HK-2 (cell line): ENCODE data around the gene B4GALT5.
A peak's percentile ranks its signal among the peaks of the same experiment; 100 is the strongest.

ENCODE experiments used
- DNase-seq: peaks from one replicate; pipeline ENCODE4 v3.0.0-alpha.2; 2018; ENCODE audit not compliant: unreplicated experiment

Gene B4GALT5

DNA sequence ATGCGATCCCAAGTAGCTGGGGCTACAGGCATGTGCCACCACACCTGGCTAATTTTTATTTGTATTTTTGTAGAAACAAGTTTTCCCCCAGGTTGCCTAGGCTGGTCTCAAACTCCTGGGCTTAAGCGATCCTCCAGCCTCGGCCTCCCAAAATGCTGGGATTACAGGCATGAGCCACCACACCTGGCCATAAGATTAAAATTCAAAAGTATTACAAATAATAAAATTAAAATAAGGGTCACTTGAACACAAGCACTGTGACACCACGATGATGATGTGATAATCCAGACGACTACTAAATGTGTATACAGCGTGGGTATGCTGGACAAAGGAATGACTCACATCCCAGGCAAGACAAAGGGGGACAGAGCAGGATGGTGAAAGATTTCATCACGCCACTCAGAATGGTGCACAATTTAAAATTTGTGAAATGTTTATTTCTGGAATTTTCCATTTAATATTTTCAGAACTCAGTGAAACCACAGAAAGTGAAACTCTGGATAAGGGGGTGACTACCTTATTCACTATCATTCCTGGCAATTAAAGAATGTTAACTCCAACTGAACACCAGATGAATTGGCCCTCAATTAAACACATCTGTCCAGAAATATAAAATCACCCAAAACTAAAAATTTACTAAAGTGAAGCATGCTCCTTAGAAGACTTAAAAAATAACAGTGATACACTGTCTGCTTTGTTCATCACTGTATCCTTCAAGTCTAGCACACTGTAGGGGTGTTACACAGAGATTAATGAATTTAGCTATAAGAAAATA, 13.1 kb downstream of the B4GALT5 start:
- peak; percentile 29 for DNase-seq

DNA sequence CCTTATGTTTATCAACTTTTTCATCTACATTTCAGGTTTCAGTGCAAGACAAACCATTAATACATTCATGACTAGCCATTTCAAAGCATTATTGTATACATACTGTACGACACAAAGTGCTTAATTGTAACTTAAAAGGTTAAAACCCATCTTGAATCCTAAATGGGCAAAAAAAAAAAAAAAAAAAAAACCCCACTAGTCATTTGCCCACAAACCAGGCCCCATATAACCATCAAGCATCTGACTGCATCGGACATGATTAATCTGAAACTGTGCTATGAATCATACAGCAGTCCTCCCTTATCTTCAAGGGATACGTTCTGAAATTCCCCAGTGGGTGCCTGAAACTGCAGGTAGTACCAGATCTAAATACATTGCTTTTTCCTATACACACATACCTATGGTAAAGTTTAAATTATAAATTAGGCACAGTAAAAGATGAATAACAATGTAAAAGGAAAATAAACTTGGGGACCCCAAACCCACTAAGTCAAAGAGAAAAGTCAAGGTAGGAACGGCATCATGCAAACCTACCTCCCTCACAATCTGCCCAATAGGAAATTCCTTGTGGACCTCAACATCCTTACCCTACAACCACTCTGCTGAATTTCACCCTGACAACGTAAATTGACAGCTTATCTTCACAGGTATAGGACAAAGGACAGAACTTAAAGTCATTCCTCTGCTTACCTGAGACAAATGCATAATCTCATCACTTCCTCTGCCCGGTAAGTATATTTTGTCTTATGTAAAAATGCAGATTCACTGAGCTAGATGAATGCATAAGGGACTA, 14.3 kb downstream of the B4GALT5 start:
- DNase-seq, result no peak

DNA sequence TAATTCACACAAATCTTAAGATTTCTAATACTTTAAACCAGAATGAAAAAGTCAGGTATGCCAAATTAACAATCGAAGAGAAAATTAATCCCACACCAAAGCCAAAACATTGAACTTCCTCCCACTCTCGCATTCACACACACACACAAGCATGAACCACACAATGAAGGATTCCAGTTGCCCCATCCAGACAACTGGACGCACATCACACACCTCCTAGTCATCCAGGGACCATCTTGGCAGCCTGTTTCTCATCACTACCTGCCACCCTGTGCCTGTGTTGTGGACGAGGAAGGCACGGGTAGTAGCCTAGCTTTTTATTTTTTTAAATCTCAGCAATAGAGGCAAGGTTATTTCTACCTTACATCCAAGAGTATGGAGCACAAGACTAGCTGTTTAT, 15.2 kb downstream of the B4GALT5 start:
- no peak for DNase-seq

DNA sequence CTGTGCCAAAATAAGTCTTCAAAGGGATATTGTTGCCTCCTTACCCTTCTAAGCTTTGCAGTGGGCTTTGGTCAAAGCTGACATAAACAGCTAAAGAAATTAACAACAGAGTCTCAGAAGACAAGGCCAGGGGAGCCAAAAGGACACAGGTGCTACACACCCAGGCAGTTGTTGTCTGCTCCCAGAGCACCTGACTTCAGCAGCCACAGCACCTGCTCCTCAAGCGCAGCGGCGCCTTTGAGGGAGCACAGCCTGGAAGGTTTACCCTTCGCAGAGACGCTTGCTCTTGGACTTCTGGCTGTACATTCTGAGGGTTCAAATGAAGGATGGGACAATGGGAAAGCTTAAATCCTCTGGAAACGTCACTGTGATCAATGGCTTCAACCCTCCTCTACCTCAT, 16.6 kb downstream of the B4GALT5 start:
- no peak for DNase-seq

DNA sequence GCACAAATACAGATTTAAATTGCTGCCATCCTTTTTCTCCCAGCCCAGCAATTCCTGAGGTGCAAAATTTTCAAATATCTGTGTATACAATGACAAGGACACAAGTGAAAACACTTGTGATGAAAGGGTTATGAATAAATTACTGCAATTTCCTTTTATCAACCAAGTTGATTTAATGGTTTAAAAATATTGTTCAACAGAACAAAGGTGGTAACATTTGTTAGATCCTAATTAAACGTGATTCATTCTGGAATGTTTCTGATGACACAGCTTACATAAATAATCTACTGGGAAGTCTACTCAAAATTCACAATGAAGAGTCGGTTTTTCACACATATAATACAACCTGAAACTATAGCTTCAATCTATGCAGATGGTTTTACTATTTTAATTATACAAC, 17.1 kb downstream of the B4GALT5 start:
- DNase-seq, result no peak

DNA sequence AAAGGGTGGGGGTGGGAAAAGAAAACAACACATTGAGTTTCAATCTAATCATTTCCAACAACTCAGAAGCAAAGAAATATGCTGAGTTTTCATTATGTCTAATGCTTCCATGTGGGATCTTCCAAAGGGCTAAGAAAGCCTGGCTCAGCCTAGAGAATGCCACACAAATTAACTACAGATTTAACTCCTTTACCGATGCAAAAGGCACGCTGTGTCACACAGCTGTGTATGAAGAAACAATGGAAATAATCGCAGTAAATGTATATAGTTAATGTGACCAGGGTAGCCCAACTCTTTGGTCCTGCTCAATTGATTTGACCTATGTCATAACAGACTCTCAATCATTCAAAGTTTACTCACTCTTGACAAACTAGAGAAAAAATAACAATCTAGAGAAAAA, 17.8 kb downstream of the B4GALT5 start:
- DNase-seq, result no peak

DNA sequence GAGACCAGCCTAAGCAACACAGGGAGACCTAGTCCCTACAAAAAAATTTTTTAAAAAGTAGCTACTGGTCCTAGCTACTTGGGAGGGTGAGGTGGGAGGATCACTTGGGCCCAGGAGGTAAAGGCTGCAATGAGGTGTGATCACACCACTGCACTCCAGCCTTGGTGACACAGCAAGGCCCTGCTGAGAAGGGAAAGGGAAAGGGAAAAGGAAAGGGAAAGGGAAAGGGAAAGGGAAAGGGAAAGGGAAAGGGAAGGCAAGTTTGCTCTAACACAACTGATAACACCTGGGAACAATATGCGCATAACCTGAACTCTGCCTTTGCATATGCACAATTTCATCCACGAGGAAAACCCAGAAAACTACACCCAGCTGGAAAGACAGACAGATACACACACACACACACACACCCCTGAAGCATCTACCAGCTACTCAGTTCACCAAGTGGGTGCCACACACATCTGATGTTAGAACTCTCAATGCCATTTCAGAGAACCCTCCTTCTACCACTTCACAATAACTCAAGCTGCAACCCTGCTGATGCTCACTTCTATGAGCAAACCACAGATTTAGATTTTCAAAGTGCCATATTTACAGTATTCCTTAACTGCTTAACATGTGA, 19.1 kb downstream of the B4GALT5 start:
- DNase-seq, result no peak

DNA sequence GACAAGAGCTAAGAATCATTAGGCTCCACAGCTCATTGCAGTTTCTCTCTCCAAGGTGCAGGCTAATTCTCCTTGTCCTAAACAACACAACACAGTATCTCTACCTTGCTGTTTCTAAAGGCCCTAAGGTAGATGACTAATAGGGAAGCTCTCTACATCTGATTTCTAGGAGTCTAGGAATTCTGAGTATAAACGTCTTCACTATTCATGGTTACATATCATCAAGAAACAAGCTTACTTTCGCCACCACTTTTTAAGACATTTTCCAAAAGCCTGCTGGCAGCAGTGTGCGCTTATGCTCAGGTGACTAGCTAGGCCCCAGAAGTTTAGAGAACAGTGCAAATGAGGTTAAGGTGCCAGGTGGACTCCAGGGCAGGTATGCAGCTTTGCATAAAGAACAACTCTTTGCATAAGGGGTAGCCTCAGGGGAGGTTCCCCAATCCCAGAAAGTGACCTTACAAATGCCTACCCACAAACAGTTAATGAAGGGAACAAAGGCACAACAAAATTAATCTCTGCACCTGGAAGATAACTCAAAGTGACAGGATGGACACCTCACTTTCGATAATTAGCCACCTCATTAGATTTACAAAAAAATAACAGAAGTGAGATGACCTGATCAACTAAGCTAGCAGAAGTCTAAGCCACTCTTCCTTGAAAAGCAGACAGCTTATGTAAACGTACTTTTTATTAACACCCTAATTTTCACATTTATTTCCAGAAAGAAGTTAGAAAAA, 20.1 kb downstream of the B4GALT5 start:
- DNase-seq, result no peak

DNA sequence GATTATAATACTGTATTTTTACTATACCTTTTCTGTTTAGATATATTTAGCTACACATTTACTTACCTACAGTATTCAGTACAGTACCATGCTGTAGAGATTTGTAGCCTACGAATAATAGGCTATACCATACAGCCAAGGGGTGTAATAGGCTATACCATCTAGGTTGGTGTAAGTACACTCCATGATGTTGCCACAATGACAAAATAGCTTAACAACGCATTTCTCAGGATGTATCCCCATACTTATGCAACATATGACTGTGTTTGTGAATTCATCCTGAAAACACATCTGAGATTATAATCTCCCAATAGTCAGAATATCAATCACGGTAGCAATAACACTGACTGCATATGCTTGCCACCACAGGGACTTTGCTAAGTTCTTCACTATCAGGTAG, 20.7 kb downstream of the B4GALT5 start:
- DNase-seq, result no peak

DNA sequence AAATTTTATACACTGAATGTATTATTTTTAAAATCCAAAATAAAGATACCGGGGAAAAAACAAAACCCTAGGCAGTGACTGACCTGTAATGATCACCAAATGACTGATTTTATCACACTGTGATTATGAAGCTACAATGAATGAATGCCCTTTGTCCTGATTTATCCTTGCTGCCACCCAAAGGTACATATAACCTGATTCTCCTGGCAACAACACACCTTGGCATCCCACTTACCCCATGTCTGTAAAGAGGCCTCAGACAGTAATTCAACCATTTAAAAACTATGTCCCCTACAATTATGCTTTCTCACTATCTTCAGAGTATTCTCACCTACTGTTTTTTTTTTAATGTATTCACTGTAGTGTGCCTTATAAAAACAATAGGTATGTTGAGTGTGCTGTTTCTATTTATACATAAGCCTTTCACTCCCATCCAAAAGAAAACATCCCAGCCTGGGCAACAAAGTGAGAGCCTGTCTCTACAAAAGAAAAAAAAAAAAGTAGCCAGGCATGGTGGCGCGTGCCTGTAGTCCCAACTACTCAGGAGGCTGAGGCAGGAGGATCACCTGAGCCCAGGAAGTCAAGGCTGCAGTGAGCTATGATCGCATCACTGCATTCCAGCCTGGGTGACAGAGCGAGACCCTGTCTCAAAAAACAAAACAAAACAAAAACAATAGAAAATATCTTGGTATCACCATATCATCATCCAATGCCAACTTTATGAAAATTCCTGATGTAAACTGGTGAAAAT, 21.7 kb downstream of the B4GALT5 start:
- DNase-seq, result no peak

DNA sequence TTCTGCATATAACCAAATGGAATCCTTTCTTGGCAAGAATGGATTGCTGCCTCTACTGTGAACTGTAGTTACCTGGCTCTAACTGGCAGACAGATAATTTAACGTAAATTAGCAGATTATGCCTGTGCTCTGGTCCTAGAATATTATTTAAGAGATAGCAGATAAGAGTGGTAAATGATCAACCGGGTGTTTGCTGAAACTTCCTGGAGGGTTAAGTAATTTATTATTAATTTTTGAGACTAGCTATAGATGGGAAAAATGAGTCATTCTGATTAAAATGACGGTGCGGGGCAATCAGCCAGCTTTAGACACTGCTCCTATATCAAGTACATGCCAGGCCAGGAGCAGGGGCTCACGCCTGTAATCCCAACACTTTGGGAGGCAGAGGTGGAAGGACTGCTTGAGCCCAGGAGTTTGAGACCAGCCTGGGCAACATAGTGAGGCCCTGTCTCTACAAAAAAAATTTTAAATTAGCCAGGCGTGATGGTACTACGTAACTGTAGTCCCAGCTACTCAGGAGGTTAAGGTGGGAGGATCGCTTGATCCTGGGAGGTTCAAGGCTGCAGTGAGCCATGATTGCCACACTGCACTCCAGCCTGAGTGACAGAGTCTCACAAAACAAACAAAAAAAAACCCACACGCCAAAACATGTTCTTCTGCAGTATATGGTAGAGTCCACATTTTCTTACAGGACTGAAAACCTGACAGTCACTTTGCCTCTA, 22.6 kb downstream of the B4GALT5 start:
- DNase-seq, result peak; percentile 49

DNA sequence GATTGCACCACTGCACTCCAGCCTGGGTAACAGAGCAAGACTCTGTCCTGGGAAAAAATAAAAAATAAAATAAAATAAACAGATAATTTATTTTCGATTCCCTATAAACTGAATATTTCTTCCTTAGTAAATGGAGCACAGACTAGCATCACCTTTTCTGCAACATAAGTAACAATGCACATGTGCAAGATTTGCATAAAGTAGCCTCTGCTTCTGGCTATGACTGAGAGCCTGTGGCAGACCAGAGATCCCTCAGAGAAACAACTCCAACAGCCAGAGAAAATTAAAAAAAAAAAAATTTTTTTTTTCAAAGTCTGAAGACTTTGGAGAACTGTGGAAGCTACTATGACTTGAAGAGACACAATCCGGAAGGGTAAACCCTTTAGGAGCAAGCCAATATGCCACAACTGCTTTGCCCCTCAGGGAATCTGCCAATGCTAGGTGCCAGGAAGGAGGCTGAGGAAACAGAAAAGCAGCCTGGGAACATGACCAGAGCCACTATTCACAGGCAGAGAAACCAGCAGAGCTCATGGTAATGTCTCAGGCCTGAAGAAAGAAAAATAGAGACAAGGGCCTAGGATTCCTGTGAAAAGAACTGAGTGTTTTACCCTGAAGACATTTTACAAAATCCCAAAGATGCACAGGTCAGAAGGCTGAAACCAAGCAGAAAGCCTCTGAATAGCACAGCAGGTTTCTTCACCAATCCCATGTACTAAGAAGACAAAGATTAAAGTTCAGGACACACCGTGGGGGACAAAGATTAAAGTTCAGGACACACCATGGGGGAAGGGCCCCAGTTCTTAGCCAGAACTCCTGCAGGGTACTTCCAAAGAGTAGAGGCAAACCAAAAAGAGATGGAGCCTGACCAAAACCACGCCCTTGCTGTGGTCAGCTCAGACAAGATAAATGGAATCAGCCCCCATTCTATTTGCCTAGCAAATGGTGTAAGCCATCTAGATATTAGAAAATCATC, 25.8 kb downstream of the B4GALT5 start:
- no peak for DNase-seq

DNA sequence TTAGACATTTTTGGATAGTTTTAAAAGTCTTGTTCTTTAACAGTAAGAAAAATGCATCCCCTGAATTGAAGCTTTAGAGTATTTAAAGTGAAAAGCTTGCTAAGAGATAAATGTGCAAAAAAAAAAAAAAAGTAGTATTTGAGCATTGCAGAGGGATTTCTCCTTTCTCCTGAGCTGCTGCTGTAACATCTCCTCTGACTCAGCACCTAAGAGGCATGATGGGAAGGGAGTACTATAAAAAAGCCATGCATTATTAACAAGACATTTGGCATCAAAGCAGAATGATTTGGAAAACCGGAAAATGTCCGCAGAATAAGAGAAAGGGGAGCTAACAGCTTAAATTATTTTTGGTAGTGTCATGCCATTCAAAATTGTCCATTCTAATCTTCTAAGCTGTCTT, 27.9 kb downstream of the B4GALT5 start:
- no peak for DNase-seq

DNA sequence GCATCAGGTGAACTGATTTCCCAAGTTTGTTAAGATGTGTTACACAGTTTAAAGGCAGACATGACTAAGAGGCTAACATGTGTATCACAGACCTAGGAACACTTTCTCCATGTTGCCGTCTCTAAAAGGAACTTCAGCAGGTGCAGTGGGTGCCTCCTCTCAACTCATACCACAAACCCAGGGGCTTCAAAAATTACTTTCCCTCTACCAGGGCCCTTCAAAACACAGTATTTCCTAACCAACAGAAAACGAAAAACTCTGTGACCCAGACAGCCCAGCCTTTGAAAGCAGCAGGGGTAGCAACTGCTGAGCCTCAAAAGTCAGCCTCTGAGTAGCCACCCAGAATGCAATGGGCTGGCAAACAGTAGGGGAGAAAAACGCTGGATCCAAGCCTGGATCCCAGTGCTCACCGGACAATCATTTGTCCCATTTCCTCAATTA, 28.5 kb downstream of the B4GALT5 start:
- no peak for DNase-seq

DNA sequence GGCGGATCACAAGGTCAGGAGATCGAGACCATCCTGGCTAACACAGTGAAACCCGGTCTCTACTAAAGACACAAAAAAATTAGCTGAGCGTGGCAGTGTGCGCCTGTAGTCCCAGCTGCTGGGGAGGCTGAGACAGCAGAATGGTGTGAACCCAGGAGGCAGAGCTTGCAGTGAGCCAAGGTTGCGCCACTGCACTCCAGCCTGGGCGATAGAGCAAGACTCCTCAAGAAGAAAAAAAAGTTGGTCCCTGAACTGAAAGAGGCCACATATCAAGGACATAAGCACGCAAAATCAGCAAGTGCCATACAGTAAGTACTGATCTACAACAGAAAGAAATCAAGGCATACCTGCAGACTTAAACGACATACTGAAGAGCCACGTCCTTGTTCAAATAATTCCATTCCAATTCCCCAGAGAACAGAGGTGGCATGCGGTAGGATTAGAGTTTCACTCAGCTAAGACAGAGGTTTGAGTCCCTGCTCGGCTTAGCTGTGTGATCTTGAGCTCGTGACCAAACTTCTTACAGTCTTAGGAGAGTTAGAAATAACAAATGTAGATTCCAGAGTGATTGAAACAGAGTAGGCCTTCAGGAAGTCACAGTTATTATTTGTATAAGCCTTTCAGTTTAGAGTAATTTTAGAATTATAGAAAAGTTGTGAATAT, 29.2 kb downstream of the B4GALT5 start:
- DNase-seq, result no peak

DNA sequence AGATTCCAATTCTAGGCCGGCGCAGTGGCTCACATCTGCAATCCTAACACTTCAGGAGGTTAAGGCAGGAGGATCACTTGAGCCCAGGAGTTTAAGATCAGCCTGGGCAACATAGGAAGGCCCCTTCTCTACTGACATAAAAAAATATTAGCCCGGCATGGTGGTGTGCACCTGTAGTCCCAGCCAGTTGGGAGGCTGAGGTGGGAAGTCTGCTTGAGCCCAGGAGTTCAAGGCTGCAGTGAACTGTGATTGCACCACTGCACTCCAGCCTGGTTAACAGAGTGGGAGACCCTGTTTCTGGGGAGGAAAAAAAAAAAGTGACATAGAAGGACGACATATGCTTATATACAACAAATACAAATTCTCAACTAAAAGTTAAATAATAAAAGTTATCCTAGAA, 30.9 kb downstream of the B4GALT5 start:
- no peak for DNase-seq

DNA sequence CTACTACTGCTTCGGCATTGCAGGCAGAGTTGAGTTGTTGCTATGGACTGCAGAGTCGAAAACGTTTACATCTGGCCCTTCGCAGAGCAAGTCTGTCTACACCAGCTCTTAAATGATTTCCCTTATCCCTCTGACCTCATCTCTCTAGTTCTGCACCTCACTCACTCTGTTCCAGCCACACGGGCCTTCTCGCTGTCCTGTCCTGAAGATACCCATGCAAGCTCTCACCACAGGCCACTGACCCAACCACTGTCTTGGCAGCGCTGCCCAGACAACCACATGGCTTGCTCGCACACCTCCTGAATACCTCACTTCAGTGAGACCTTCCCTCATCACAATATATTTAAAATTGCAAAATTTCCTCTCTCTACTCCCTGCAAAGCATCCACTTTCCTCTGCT, 31.4 kb downstream of the B4GALT5 start:
- DNase-seq, result no peak

DNA sequence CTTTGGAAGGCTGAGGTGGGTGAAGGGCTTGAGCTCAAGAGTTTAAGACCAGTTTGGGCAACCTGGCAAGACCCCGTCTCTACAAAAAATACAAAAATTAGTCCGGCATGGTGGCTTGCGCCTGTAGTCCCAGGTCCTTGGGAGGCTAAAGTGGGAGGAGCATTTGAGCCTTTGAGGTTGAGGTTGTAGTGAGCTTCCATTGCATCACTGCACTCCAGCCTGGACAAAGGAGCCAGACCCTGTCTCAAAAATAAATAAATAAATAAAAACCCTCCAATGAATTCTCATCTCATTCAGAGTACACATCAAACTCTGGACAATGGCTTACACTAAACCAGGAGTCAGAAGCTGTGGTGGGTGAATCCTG, 31.8 kb downstream of the B4GALT5 start:
- DNase-seq, result no peak

DNA sequence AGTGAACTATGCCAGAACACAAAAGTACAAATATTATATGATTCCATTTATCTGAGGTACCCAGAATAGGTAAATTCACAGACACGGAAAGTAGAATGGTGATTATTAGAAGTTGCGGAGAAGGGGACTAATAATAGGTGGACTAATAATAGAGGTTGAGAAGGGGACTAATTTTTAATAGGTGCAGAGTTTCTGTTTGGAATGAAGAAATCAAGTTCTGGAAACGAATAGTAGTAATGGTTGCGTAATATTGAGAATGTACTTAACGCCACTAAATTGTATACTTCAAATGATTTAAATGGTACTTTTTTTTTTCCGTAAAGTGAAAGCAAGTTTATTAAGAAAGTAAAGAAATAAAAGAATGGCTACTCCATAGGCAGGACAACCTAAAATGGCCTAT, 33.2 kb downstream of the B4GALT5 start:
- no peak for DNase-seq
